Astrocyte (in vitro differentiated cells and primary cell): ENCODE results near the gene NPB. TPM values are rescaled to one million over a fixed set of nuclear protein-coding genes. Genes with fewer than 3 reads are reported as not detected.
A peak's percentile ranks its signal among the peaks of the same experiment; 100 is the strongest.

Experiments
- DNase-seq: peaks from one replicate; pipeline ENCODE4 v3.0.0-alpha.2; 2010; ENCODE audit warnings: low read depth
- FAIRE-seq: peaks from 2 replicates; lab custom pipeline; 2011; peaks lifted over from hg19 to GRCh38; lab: Jason Lieb, UNC
- H2AFZ ChIP-seq: 2 replicates; pipeline ENCODE4 v1.6.0; 2012; ENCODE audit warnings: low read depth, low read length, inconsistent platforms
- H3K27ac ChIP-seq: 2 replicates; pipeline ENCODE4 v1.5.1; 2011; ENCODE audit warnings: low read depth, low read length, inconsistent platforms
- H3K27me3 ChIP-seq: 2 replicates; pipeline ENCODE4 v1.6.0; 2011; ENCODE audit warnings: low read length, inconsistent platforms; ENCODE audit not compliant: insufficient read depth
- H3K36me3 ChIP-seq: 2 replicates; pipeline ENCODE4 v1.5.1; 2011; ENCODE audit warnings: low read length, inconsistent platforms; ENCODE audit not compliant: insufficient read depth
- H3K4me1 ChIP-seq: 2 replicates; pipeline ENCODE4 v1.5.1; 2011; ENCODE audit warnings: low read length, inconsistent platforms; ENCODE audit not compliant: insufficient read depth
- H3K4me2 ChIP-seq: 2 replicates; pipeline ENCODE4 v1.6.0; 2012; ENCODE audit warnings: low read length, inconsistent platforms
- H3K4me3 ChIP-seq: 2 replicates; pipeline ENCODE4 v1.5.1; 2011; ENCODE audit warnings: low read depth, mild to moderate bottlenecking, low read length, inconsistent platforms; ENCODE audit not compliant: insufficient read depth
- H3K79me2 ChIP-seq: 2 replicates; pipeline ENCODE4 v1.6.0; 2012; ENCODE audit warnings: mild to moderate bottlenecking, low read length, inconsistent platforms; ENCODE audit not compliant: insufficient read depth
- H3K9ac ChIP-seq: 2 replicates; pipeline ENCODE4 v1.6.0; 2012; ENCODE audit warnings: mild to moderate bottlenecking, low read length, inconsistent platforms
- H3K9me3 ChIP-seq: 2 replicates; pipeline ENCODE4 v1.5.1; 2012; ENCODE audit warnings: low read depth, mild to moderate bottlenecking, low read length, inconsistent platforms; ENCODE audit not compliant: insufficient read depth
- H4K20me1 ChIP-seq: 2 replicates; pipeline ENCODE4 v1.6.0; 2012; ENCODE audit warnings: low read length, inconsistent platforms; ENCODE audit not compliant: insufficient read depth
- H3K27ac Mint-ChIP-seq: one replicate; pipeline ENCODE4 v1.8.0; 2021; ENCODE audit warnings: mild to moderate bottlenecking, mixed read lengths; ENCODE audit not compliant: unreplicated experiment
- H3K27me3 Mint-ChIP-seq: one replicate; pipeline ENCODE4 v1.8.0; 2021; ENCODE audit warnings: low read depth, mixed read lengths; ENCODE audit not compliant: unreplicated experiment
- H3K36me3 Mint-ChIP-seq: one replicate; pipeline ENCODE4 v1.8.0; 2021; ENCODE audit warnings: low read depth, mixed read lengths; ENCODE audit not compliant: unreplicated experiment
- H3K4me1 Mint-ChIP-seq: one replicate; pipeline ENCODE4 v1.8.0; 2021; ENCODE audit warnings: low read depth, mixed read lengths; ENCODE audit not compliant: unreplicated experiment
- H3K4me3 Mint-ChIP-seq: one replicate; pipeline ENCODE4 v1.8.0; 2021; ENCODE audit warnings: mild to moderate bottlenecking, moderate library complexity, mixed read lengths; ENCODE audit not compliant: unreplicated experiment
- H3K9me3 Mint-ChIP-seq: one replicate; pipeline ENCODE4 v1.8.0; 2021; ENCODE audit warnings: mild to moderate bottlenecking, mixed read lengths; ENCODE audit not compliant: unreplicated experiment
- CTCF ChIP-seq: IDR thresholded peaks from 2 replicates; pipeline ENCODE4 v1.5.1; 2011; ENCODE audit warnings: low read depth, mild to moderate bottlenecking, inconsistent platforms, low read length, moderate library complexity; ENCODE audit not compliant: insufficient read depth
- EZH2 ChIP-seq: IDR thresholded peaks from 2 replicates; pipeline ENCODE4 v1.6.1; 2012; ENCODE audit warnings: mild to moderate bottlenecking, low read length, inconsistent platforms; ENCODE audit not compliant: insufficient read depth
- total RNA-seq: library from RNA; stranded (reverse); gene quantifications from 2 replicates; pipeline ENCODE4 v1.2.1, GENCODE V29; 2021

Gene NPB
- total RNA-seq, 1 donor from 2014 or later = 2.0 TPM

GRCh38 chr17:81903415-81903831 is 1.4 kb downstream of the NPB start:
- no peaks in the 10 kb centered on the region for H3K36me3 ChIP-seq
- H3K9me3 ChIP-seq = no peaks in the 10 kb centered on the region
- Mint-ChIP-seq H3K4me3 (peak overlapping the region; percentile 62), H3K9me3 (no peaks in the 10 kb centered on the region), H3K4me1 (peaks cover 4% of the 10 kb centered on the region), H3K27ac (no peak overlapping the region), H3K27me3 (no peaks in the 10 kb centered on the region), H3K36me3 (peaks cover 8% of the 10 kb centered on the region)
- no peak overlapping the region for H3K4me3 ChIP-seq
- no peak overlapping the region for H3K9ac ChIP-seq
- TF ChIP-seq EZH2 = no peak
- TF ChIP-seq CTCF = no peak
- H3K27me3 ChIP-seq = no peaks in the 10 kb centered on the region
- H2AFZ ChIP-seq = no peak overlapping the region
- no peak overlapping the region for H3K27ac ChIP-seq
- H4K20me1 ChIP-seq = peaks cover 26% of the 10 kb centered on the region
- FAIRE-seq (no peak), DNase-seq (no peak)
- H3K79me2 ChIP-seq = peaks cover 11% of the 10 kb centered on the region
- H3K4me1 ChIP-seq = peaks cover 21% of the 10 kb centered on the region
- no peak overlapping the region for H3K4me2 ChIP-seq

- Histone ChIP-seq H3K27me3 (no peaks in the 10 kb centered on the region), H3K4me1 (peaks cover 15% of the 10 kb centered on the region), H3K4me2 (no peak overlapping the region), H3K79me2 (peaks cover 11% of the 10 kb centered on the region), H4K20me1 (peaks cover 23% of the 10 kb centered on the region), H2AFZ (no peak overlapping the region), H3K36me3 (no peaks in the 10 kb centered on the region), H3K9me3 (no peaks in the 10 kb centered on the region), H3K27ac (no peak overlapping the region), H3K4me3 (no peak overlapping the region), H3K9ac (no peak overlapping the region)
- TF ChIP-seq CTCF (no peak), EZH2 (no peak)
- peaks cover 2% of the 10 kb centered on the region for H3K4me1 Mint-ChIP-seq
- no peaks in the 10 kb centered on the region for H3K27me3 Mint-ChIP-seq
- H3K9me3 Mint-ChIP-seq = no peaks in the 10 kb centered on the region
- no peak overlapping the region for H3K4me3 Mint-ChIP-seq
- DNase-seq (no peak), FAIRE-seq (no peak)
- H3K36me3 Mint-ChIP-seq = peaks cover 8% of the 10 kb centered on the region
- H3K27ac Mint-ChIP-seq = no peak overlapping the region
Observed at GRCh38 chr17:81903896-81904599, 2.0 kb downstream of the NPB start.
